Dermis blood vessel endothelial cell (primary cell): ENCODE data around the gene AMPH. TPM values are rescaled to one million over a fixed set of nuclear protein-coding genes. Genes with fewer than 3 reads are reported as not detected.
"Not testable (repeated sequence)": the region's sequence is repeated elsewhere in the genome, so short reads cannot be mapped to it uniquely, and the experiment has no call there.

Source experiments
- DNase-seq: peaks from one replicate; pipeline ENCODE4 v3.0.0; 2010
- total RNA-seq: library from RNA; depleted of rRNA; stranded (reverse); fragments of >200 nt; gene quantifications from 2 replicates; pipeline ENCODE4 v1.2.3, GENCODE V29; 2014

Gene AMPH
- total RNA-seq, 1 donor from 2014 or later: not detected

- DNase-seq: no peak
Observed at GRCh38 chr7:38461887-38462286, 169.3 kb downstream of the AMPH start.

- DNase-seq: no peak
Observed at GRCh38 chr7:38453826-38454225, 177.3 kb downstream of the AMPH start.

- no peak for DNase-seq
Observed at GRCh38 chr7:38453168-38453567, 178.0 kb downstream of the AMPH start.

GRCh38 chr7:38452681-38453108, 178.5 kb downstream of the AMPH start:
- DNase-seq: no peak

GRCh38 chr7:38451840-38452239, 179.3 kb downstream of the AMPH start:
- DNase-seq: peak; percentile 18

- DNase-seq: no peak
Observed at GRCh38 chr7:38448584-38449234, 182.5 kb downstream of the AMPH start.

GRCh38 chr7:38448054-38448453, 183.1 kb downstream of the AMPH start:
- DNase-seq: no peak

- no peak for DNase-seq
Observed at GRCh38 chr7:38438970-38439369, 192.2 kb downstream of the AMPH start.

GRCh38 chr7:38432671-38433070, 198.5 kb downstream of the AMPH start:
- no peak for DNase-seq

GRCh38 chr7:38432080-38432479, 199.1 kb downstream of the AMPH start:
- DNase-seq: no peak

GRCh38 chr7:38429057-38429456, 202.1 kb downstream of the AMPH start:
- DNase-seq: no peak

- DNase-seq: no peak
Observed at GRCh38 chr7:38428041-38428440, 203.1 kb downstream of the AMPH start.

GRCh38 chr7:38427279-38427955, 203.8 kb downstream of the AMPH start:
- DNase-seq: no peak

GRCh38 chr7:38425509-38425908, 205.7 kb downstream of the AMPH start:
- no peak for DNase-seq

GRCh38 chr7:38424750-38425463, 206.3 kb downstream of the AMPH start:
- DNase-seq: no peak

GRCh38 chr7:38413784-38414183, 217.4 kb downstream of the AMPH start:
- DNase-seq: no peak

GRCh38 chr7:38411404-38411803, 219.8 kb downstream of the AMPH start:
- DNase-seq: peak; percentile 63

- no peak for DNase-seq
Observed at GRCh38 chr7:38410056-38410455, 221.1 kb downstream of the AMPH start.

GRCh38 chr7:38409531-38409930, 221.6 kb downstream of the AMPH start:
- no peak for DNase-seq

GRCh38 chr7:38398725-38399321, 232.3 kb downstream of the AMPH start:
- DNase-seq: peak; percentile 72

GRCh38 chr7:38396852-38397251, 234.3 kb downstream of the AMPH start:
- no peak for DNase-seq

GRCh38 chr7:38395921-38396552, 235.1 kb downstream of the AMPH start:
- DNase-seq: not testable (repeated sequence)

GRCh38 chr7:38394660-38395059, 236.5 kb downstream of the AMPH start:
- no peak for DNase-seq
